HG02970 (cell line): Measurements from ENCODE around the gene SCRN3.

Source experiments
- ATAC-seq: cut with Tn5 transposase; IDR thresholded peaks from one replicate; pipeline ENCODE4 v1.9.1; 2021; ENCODE audit warnings: mild to moderate bottlenecking, moderate library complexity, moderate number of reproducible peaks; ENCODE audit not compliant: unreplicated experiment, low FRiP score

Gene SCRN3

GRCh38 chr2:174477759-174478158 is 82.2 kb downstream of the SCRN3 start:
- no peak for ATAC-seq
